Renal cortex interstitium (tissue), 15 donors: Measurements from ENCODE around the gene HES3. TPM values are rescaled to one million over a fixed set of nuclear protein-coding genes. Genes with fewer than 3 reads are reported as not detected.

Experiments
- DNase-seq, 11 donors: peaks; one replicate each; pipeline ENCODE4 v3.0.0-alpha.2; 2013; ENCODE audit warnings: low read depth in 9 of 11, low spot score in 4 of 11; ENCODE audit errors: extremely low read depth in 1 of 11
- long read RNA-seq, 16 experiments: transcript quantifications; one replicate each; lab custom pipeline, GENCODE V29; 2026
- polyA plus RNA-seq, 3 donors: library from polyadenylated mRNA; unstranded; fragments of 120-200 nt; gene quantifications; one replicate each; pipeline ENCODE4 v1.2.1, GENCODE V29; 2013; ENCODE audit not compliant: insufficient read length in 3 of 3

The HES3 gene, protein sequence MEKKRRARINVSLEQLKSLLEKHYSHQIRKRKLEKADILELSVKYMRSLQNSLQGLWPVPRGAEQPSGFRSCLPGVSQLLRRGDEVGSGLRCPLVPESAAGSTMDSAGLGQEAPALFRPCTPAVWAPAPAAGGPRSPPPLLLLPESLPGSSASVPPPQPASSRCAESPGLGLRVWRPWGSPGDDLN
- not detected for polyA plus RNA-seq
- long read RNA-seq, donor 1: 0 reads
- long read RNA-seq, donor 2: 0 reads
- long read RNA-seq, donor 3: 0 reads
- long read RNA-seq, donor 4: 0 reads
- long read RNA-seq, donor 5: 0 reads
- long read RNA-seq, donor 6: 0 reads
- long read RNA-seq, donor 7: 0 reads
- long read RNA-seq, donor 8: 0 reads
- long read RNA-seq, donor 9: 0 reads
- long read RNA-seq, donor 10: 0 reads
- long read RNA-seq, donor 11: 0 reads
- long read RNA-seq, donor 12: 0 reads
- long read RNA-seq, donor 13: 0 reads
- long read RNA-seq, donor 14: 0 reads
- long read RNA-seq, donor 15: 0 reads
- long read RNA-seq, donor 16: 0 reads

DNA sequence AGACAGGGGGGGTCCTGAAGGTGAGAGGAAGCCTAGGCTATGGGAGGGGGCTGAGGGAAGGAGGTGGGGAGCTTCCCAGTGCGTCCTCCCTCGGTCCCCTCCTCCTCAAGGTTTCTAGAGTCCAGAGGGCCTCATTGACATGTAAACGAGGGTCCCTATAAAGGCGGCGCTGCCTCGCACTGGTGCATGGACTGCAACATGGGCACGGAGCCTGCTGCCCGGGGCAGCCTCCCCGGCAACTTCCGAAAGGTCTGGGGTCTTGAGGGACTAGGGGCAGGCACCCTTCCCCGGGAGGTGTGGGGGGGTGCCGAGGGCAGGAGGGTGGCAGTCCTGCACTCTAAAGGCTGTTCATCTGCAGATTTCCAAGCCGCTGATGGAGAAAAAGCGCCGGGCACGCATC, at the start of gene HES3:
HES3 (plus strand) TSS at position 187 of the 400 bp plus-strand sequence; CDS start at position 374, 187 bp downstream.
- no peak for DNase-seq

DNA sequence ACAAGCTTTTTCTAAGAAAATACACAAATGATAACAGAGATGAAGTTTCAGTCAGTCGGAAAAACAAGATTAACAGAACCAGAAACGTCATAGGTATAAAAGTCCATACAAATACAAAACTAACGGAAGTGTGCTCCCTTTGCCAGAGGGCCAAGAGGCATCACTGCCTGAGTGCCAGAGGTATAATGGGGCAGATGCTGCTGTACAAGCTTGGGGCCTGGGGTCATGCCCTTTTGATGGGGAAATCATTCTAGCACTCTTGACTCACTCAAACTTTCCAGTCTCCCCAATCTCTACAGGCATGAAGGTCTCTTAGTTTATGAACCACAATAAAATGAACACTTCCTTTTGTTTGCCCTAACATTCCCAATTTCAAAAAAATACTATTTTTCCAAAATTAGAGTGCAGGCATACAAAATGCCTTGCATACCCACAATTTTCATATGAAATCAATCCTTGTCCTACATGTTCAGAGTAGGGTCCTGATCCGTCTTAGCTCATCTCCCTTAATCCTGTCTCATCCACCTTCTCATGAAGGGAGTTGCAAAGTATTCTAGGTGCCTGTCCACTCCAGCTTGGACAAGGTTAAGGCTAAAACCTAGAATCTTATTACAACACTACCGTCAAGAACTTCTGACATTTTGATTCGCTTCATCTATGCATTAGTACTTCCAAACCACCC, 46.1 kb upstream of the HES3 start:
- DNase-seq: no peak

DNA sequence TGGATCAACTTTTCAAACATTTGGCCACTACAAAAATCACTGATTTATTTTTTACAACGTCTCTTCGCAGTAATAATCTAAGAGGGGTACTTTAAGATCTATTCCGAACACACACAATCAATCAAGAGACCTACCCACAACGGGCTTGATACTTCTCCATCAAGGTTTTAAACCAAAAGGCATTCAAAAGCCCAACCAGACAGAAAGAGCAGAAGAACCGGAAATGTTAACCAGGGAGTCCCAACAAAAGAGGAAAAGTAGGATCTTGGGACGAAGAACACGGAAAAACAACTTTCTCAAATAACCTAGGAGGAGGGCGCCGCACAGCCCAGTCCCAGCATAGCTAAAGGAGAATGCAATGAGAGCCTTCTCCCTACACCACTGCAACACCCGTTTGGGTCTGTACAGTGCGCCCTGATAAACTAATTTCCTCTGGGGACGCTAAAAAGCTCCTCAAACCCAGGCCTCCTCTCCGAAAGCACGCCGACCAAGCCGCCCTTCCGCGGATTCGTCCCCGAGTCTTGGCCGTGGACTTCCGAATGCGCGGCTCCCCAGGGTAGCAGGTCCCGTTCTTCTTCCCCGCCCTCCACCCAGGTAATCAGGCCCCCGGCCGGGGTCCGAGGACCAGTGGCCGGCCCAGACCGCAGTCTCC, 45.2 kb upstream of the HES3 start:
- no peak for DNase-seq

DNA sequence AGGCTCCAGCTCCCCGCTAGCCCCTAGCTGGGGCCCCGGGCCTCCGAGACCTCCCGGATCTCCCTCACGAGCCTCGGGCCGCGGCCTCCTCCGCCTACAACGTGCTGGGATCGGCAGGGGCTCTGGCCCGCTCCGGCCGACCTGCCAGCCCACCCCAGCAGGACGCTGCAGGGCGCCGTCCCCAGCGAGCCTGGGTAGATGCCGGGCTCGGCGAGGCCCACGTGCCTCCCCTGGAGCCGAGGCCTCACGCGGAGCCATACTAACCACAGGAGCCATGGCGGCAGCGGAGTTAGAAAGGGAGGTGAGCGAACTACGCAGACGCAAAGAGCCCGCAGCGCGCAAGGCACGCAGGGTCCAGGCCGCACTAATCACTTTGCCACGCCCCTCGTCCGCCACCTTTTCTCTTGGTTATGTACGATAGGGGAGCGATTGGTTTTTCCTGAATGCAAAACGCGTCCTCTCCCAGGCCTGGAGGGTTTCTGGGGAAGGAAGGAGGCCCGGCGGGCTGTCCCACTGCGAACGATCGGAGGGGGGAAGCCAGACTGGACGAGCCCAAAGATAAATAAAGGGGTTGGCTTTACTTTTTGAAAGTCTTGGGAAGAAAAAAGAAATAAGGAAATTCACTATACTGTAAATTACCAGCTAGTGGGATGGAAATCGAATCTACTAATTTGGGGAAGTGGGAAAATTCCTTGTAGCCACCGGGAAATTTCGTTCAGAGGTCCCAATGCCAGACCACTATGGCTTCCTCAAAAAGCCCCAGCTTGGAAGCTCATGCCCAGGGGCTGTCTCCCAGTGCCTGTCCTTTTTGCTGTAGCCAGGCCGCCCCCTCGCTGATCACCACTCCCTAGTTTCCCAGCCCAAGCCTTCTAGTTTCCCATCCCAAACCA, 44.4 kb upstream of the HES3 start, which contains the start of gene RPL22:
RPL22 (minus strand) TSS at position 298 of the 890 bp plus-strand sequence; CDS start at position 276, 22 bp downstream.
- peak; percentile 92 to 100 (median 98) for DNase-seq

DNA sequence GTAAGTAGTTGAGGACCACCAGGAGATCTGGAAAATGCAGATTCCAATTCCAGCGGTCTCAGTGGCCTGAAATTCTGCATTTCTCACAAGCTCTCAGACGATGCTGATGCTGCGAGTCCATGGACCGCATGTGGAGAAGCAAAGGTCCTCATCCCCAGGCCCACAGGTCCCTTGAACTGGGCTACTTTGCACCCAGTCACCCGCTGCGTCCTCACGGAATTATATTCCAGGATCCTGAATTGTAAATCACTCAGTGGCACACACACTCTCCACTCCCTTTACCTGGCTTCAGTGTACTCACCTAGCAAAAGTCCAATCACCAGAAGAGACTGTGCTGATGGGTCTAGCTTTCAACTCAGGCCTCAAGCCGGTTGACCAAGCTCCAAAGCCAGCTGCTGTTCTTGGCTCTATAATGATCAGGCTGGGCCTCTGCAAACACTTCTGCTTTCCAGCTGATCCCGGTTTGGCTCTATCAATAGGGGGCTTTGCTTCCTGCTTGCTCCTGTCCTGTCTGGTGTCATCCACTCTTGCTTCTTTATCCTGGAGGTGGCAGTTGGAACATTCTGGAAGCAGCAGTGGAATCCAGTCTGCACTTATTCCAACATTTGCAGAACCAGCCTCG, 43.7 kb upstream of the HES3 start:
- no peak for DNase-seq

DNA sequence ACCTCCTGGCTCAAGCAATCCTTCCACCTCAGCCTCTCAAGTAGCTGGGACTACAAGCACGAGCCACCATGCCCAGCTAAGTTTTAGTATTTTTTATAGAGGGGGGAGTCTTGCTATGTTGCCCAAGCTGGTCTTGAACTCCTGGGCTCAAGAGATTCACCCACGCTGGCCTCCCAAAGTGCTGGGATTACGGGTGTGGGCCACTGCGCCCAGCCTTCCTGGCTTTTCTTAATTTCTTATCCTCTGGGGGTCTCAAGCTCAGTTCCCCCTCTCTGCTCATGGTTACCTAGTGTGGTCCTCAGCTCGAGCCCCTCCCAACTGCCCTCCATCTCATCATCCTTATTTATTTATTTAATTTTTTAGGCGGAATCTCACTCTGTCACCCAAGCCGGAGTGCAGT, 41.7 kb upstream of the HES3 start:
- DNase-seq: no peak

DNA sequence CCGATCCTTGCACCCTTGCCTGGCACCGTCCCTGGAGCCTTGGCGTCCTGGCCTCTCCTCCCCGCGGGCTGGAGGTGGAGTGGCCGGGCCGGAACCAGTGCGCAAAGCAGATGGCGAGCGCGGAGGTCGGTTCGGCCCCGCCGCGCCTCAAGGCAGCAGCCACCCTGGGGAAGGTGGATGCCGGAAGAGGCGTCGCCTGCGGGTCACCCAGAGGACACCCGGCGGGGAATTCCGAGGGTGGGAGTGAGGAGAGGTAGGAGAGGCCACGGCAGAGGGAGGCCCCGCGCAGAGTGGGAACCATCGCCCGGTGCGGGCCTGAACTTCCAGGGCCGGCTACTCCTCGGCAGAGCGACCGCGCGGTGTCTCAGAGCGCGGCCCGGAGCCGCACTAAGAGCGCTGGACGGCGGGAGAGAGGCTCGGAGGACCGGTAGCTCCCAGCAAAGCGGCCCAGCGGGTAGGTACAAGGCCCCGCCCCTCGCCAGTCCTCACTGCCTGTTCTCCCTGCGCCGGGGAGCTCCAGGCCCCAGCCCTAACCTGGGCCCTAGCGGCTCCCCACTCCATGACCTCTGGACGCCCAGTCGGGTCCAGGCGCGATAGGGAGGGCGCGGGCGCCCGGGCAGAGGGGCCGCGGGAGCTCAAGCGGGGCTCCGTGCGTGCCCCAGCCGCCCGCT, 38.0 kb upstream of the HES3 start, which contains the start of gene RNF207:
RNF207 (plus strand) TSS at position 271 of the 671 bp plus-strand sequence. CDS start 417 bp downstream, outside the sequence.
- peak in 6 of 11 donors; percentile 51 to 82 (median 72) for DNase-seq

DNA sequence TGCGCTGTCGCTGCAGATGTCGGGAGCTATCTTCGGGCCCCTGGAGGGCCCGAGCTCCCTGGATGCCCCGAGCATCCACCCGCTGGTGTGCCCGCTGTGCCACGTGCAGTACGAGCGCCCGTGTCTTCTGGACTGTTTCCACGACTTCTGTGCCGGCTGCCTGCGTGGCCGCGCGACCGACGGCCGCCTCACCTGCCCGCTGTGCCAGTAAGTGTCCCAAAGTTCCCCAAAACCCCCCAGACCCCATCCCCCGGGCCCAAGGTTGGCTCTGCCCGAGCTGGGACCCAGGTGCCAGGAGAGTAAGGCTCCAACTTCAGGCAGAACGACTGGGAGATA, 37.5 kb upstream of the HES3 start:
- no peak for DNase-seq

DNA sequence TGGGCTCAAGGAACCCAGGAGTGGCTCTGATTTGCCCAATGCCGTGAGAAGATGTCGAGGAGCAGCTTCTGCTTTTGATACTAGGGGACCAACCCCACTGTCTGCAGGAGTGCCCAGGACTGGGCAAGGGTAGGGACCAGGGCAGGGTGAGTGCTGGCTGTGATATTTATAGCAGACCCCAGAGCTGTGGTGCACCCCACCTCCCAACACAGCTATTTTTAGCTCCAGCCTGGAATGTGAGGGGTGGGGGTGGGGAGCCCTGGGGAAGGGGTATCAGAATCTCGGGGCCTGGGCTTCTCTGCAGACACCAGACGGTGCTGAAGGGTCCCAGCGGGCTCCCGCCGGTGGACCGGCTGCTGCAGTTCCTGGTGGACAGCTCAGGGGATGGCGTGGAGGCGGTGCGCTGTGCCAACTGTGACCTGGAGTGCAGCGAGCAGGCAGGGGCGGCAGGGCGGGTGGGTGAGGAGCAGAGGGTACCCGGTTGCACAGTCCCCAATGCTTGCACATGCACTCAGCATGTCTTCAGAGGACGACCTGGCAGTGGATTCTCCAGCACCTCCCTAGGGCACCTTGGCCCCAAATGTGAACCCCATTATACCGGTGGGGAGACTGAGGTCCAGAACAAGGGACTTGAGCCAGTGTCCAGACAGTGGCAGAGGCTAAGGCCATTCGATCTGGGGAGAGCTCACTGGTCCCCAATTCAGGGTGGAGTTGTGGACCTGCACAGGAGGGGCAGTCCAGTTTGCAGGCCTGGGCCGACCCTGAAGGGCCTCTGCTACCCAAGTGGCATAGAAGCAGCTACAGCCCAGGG, 36.7 kb upstream of the HES3 start:
- no peak for DNase-seq

DNA sequence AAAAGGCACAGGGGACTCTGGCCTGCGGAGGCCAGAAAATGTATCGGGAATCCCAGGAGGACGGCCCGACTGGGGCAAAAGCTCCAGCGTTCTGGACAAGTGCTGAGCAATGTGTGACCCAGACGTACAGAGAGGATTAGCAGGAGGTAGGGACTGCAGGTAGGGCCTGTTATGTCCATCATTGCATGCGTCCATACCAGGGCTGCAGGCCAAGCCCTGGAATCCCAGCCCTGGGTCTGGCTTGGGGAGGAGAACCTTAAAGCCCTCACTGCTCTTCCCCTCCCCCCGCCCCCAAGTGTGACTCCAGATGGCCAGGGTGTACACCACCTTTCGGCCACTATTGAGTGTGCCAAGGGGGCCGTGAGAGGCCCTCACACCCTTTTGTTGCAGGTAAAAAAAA, 36.1 kb upstream of the HES3 start:
- no peak for DNase-seq

DNA sequence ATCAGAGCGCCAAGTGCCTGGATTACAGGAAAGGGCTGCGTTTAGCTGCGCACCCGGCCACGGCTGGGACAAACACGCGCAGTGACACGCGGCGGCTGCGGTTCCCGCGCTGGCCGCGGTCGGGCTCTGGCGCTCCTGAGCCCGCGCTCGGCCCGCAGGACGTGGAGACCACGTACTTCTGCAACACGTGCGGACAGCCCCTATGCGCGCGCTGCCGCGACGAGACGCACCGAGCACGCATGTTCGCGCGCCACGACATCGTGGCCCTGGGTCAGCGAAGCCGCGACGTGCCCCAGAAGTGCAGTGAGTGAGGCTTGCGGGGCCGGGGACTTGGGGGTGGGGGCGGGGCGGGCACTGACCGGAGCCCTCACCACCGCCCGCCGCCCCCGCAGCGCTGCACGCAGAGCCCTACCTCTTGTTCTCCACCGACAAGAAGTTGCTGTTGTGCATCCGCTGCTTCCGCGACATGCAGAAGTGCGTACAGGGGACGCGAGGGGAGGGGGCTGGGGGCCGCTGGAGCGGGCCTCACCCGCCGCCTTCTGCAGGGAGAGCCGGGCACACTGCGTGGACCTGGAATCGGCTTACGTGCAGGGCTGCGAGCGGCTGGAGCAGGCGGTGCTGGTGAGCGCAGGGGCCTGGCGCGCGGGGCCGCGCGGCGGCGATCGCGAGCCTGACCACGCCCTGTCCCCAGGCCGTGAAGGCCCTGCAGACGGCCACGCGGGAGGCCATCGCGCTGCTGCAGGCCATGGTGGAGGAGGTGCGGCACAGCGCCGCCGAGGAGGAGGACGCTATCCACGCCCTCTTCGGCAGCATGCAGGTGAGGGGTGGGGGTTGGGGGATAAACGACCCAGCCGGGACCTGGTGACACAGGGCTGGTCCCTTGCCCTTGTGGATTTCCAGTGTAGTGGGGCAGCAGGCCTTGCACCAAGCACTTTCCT, 35.0 kb upstream of the HES3 start:
- DNase-seq: peak in 2 of 11 donors; percentile 23 to 34

DNA sequence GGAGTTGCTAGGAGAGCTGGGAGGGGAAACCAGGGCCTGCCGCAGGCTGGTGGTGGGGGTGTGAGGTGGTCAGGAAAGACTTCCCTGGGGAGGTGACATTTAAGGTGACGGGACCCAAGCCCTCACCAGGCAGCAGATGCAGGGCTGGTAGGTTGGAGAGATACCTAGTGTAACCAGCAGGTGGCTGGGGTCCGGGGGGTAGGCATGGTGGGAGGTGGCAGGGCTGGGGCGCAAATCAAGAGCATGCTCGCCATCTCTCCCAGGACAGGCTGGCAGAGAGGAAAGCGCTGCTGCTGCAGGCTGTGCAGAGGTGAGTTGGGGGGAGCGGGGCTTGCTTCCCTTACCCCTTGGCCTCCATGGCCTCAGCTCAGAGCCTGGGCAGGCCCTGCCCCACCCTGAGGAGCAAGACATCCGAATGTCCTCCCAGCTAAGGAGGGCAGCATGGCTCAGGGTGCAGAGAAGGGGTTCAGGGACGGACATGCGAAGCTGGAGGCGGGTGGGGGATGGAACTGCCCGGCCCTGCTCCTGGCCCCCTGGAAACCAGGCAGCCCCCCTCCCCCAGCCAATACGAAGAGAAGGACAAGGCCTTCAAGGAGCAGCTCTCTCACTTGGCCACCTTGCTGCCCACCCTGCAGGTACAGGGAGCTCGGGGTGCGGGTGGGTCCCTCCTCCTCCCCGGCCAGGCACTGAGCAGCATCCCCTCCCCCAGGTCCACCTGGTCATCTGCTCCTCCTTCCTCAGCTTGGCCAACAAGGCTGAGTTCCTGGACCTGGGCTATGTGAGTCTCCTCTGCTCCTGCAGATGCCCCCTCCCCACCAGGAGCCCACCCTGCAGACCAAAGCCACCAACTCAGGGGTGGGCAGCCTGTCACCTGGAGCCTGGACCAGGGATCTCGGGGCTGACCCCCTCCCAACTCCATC, 34.1 kb upstream of the HES3 start:
- no peak for DNase-seq

DNA sequence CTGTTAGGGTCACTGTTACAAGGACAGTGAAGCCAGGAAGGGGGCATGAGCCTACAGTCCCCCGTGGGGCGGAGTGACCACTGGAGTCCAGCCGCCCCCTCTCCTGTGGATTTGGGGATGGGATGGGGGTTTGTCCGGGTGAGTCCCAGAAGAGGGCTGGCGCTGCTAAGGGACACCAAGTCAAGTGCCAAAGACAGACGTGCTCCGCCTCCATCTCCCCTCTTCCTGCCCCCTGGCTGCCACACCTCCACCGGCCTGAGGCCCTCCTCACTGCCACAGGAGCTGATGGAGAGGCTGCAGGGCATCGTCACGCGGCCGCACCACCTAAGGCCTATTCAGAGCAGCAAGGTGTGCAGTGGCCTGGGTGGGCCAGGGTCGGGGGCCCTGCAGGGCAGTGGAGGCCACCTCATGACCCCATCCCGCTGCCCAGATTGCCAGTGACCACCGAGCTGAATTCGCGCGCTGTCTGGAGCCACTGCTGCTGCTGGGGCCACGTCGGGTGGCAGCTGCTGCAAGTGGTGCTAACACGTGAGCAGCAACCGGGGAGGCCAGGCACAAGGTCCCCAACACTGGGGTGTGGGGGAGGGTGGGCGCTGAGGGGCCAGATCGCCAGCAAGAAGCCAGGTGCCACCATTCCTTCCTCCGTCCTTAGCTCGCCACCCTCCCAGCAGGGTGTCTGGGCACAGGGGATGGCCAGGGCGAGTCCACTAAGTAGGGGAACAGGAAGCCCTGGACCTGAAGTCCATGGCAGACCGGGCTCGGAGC, 33.2 kb upstream of the HES3 start:
- DNase-seq: no peak

DNA sequence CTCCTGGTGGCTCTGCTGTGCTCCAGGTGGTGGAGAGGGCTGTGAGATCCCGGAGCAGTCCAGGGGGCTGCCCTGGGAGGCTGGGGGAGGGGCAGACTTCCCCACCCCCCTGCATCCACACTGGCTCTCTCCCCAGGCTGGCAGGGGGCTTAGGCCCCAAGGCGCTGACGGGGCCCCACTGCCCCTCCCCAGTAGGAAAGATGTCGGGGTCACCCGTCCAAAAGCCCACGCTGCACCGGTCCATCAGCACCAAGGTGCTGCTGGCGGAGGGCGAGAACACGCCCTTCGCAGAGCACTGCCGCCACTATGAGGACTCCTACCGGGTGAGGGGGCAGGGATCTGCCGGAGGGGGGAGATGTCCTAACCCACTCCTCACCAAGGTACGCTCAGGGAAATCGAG, 32.2 kb upstream of the HES3 start:
- no peak for DNase-seq
